SK-N-SH (cell line): ENCODE results near the gene SLC46A3. TPM values are rescaled to one million over a fixed set of nuclear protein-coding genes. Genes with fewer than 3 reads are reported as not detected.
A peak's percentile ranks its signal among the peaks of the same experiment; 100 is the strongest.

Experiments used
- CTCF ChIA-PET: fragments of 300-600, 350-600 bp; formaldehyde crosslinking; extraction: SDS; loops from one replicate; lab custom pipeline; 2021; lab: Yijun Ruan, JAX
- POLR2A ChIA-PET: fragments of 350-600 bp; sonication (Branson Sonifier 250); formaldehyde crosslinking; extraction: SDS; loops from one replicate; lab custom pipeline; 2020; ENCODE audit warnings: antibody characterized with exemption, inconsistent platforms; lab: Yijun Ruan, JAX
- DNase-seq: peaks from one replicate; pipeline ENCODE4 v3.0.0; 2012
- H2AFZ ChIP-seq: fragments of 200-600 bp; sonication (generic); 2 replicates; pipeline ENCODE4 v1.8.1; 2016; ENCODE audit warnings: antibody characterized with exemption, mild to moderate bottlenecking, low read depth
- H3F3A ChIP-seq: fragments of 200-600 bp; sonication (generic); replicated peaks from 2 replicates; pipeline ENCODE3; 2016; ENCODE audit warnings: antibody characterized with exemption, mild to moderate bottlenecking; ENCODE audit not compliant: insufficient read depth
- H3K27ac ChIP-seq, 2 experiments: fragments of 200-500 bp in 1 of 2; fragments of 200-600 bp in 1 of 2; sonication (Bioruptor generic) in 1 of 2; sonication (generic), shearing (Covaris generic) in 1 of 2; 2 replicates each; pipeline versions ENCODE4 v1.5.1 to v1.6.1; 2014 to 2016; ENCODE audit warnings: low read depth in 2 of 2, inconsistent platforms in 1 of 2, low read length in 1 of 2, mild to moderate bottlenecking in 1 of 2, mixed read lengths in 1 of 2
- H3K27me3 ChIP-seq: fragments of 200-600 bp; sonication (generic), shearing (Covaris generic); 2 replicates; pipeline ENCODE4 v1.6.1; 2016; ENCODE audit warnings: mixed run types; ENCODE audit not compliant: insufficient read depth
- H3K36me3 ChIP-seq, 2 experiments: fragments of 200-500 bp in 1 of 2; fragments of 200-600 bp in 1 of 2; sonication (Bioruptor generic) in 1 of 2; sonication (generic) in 1 of 2; replicated peaks in 1 of 2; 2 replicates each; pipeline versions ENCODE3 to v1.5.1; 2014 to 2016; ENCODE audit warnings: low read length in 1 of 2, mild to moderate bottlenecking in 1 of 2; ENCODE audit not compliant: insufficient read depth in 2 of 2, control insufficient read depth in 1 of 2
- H3K4me1 ChIP-seq, 2 experiments: fragments of 200-500 bp in 1 of 2; fragments of 200-600 bp in 1 of 2; sonication (Bioruptor generic) in 1 of 2; sonication (generic), shearing (Covaris generic) in 1 of 2; 2 replicates each; pipeline versions ENCODE4 v1.5.1 to v1.6.1; 2014 to 2016; ENCODE audit warnings: low read depth in 1 of 2, low read length in 1 of 2, mixed run types in 1 of 2; ENCODE audit not compliant: insufficient read depth in 2 of 2, control insufficient read depth in 1 of 2
- H3K4me2 ChIP-seq: fragments of 200-600 bp; sonication (generic), shearing (Covaris generic); 2 replicates; pipeline ENCODE4 v1.6.1; 2017; ENCODE audit warnings: mixed run types
- H3K4me3 ChIP-seq, 2 experiments: fragments of 200-500 bp in 1 of 2; fragments of 200-600 bp in 1 of 2; sonication (Bioruptor generic) in 1 of 2; sonication (generic), shearing (Covaris generic) in 1 of 2; 2 replicates each; pipeline versions ENCODE4 v1.5.1 to v1.8.1; 2014 to 2016; ENCODE audit warnings: low read depth in 2 of 2, inconsistent platforms in 1 of 2, low read length in 1 of 2, mild to moderate bottlenecking in 1 of 2, mixed read lengths in 1 of 2, moderate library complexity in 1 of 2
- H3K79me2 ChIP-seq: fragments of 200-600 bp; sonication (generic); 2 replicates; pipeline ENCODE4 v1.8.1; 2017; ENCODE audit warnings: mild to moderate bottlenecking; ENCODE audit not compliant: insufficient read depth
- H3K9ac ChIP-seq: fragments of 200-600 bp; sonication (generic); 2 replicates; pipeline ENCODE4 v1.6.1; 2017; ENCODE audit warnings: mixed run types
- H3K9me2 ChIP-seq: fragments of 200-600 bp; sonication (generic); 2 replicates; pipeline ENCODE4 v1.6.1; 2017; ENCODE audit warnings: mixed run types
- H3K9me3 ChIP-seq: fragments of 200-600 bp; sonication (generic); 2 replicates; pipeline ENCODE4 v1.6.1; 2017; ENCODE audit warnings: mixed run types, mild to moderate bottlenecking, moderate library complexity
- H4K20me1 ChIP-seq: fragments of 200-600 bp; sonication (generic); 2 replicates; pipeline ENCODE4 v1.6.1; 2017; ENCODE audit warnings: mild to moderate bottlenecking, mixed run types; ENCODE audit not compliant: insufficient read depth
- EZH2phosphoT487 ChIP-seq: fragments of 200-600 bp; sonication (generic); IDR thresholded peaks from 2 replicates; pipeline ENCODE4 v1.6.1; 2017; ENCODE audit warnings: low read depth, mixed run types, mild to moderate bottlenecking, antibody characterized with exemption, moderate library complexity, borderline replicate concordance
- FOXJ3 ChIP-seq: sonication (generic); formaldehyde crosslinking; IDR thresholded peaks from 2 replicates; pipeline ENCODE4 v1.5.1; 2020; ENCODE audit warnings: mild to moderate bottlenecking, missing genetic modification reagents
- GABPA ChIP-seq: IDR thresholded peaks from 2 replicates; pipeline ENCODE4 v1.4.0; 2012; ENCODE audit warnings: low read depth, mild to moderate bottlenecking
- GATA2 ChIP-seq: sonication (generic); formaldehyde crosslinking; IDR thresholded peaks from 2 replicates; pipeline ENCODE4 v1.5.0; 2020; ENCODE audit warnings: mild to moderate bottlenecking, missing genetic modification reagents
- MAX ChIP-seq: IDR thresholded peaks from 2 replicates; pipeline ENCODE4 v1.4.0; 2012; ENCODE audit warnings: low read depth
- MXI1 ChIP-seq: IDR thresholded peaks from 2 replicates; pipeline ENCODE4 v1.6.1; 2012; ENCODE audit warnings: mild to moderate bottlenecking, low read depth, low read length, improper control_type of control experiment
- PBX3 ChIP-seq: IDR thresholded peaks from 2 replicates; pipeline ENCODE4; 2012
- RAD21 ChIP-seq: IDR thresholded peaks from 2 replicates; pipeline ENCODE4 v1.6.1; 2012; ENCODE audit warnings: mild to moderate bottlenecking, low read length
- RCOR1 ChIP-seq: fragments of 150-350 bp; IDR thresholded peaks from 2 replicates; pipeline ENCODE4 v1.6.1; 2017; ENCODE audit warnings: antibody characterized with exemption, low read length
- REST ChIP-seq: IDR thresholded peaks from 2 replicates; pipeline ENCODE4 v1.6.1; 2012; ENCODE audit warnings: mild to moderate bottlenecking, low read depth, low read length, moderate library complexity
- RFX5 ChIP-seq: IDR thresholded peaks from 2 replicates; pipeline ENCODE4 v1.6.1; 2012; ENCODE audit warnings: mild to moderate bottlenecking, improper control_type of control experiment, low read length
- SIN3A ChIP-seq: IDR thresholded peaks from 2 replicates; pipeline ENCODE4 v1.6.1; 2012; ENCODE audit warnings: low read depth, mild to moderate bottlenecking, low read length, moderate library complexity, borderline replicate concordance
- USF1 ChIP-seq: IDR thresholded peaks from 2 replicates; pipeline ENCODE4 v1.4.0; 2012; ENCODE audit warnings: low read depth, borderline replicate concordance
- USF2 ChIP-seq: fragments of 150-350 bp; IDR thresholded peaks from 2 replicates; pipeline ENCODE4 v1.6.1; 2017; ENCODE audit warnings: antibody characterized with exemption, low read length, low read depth, borderline replicate concordance
- WGBS: methylation state at CpG from one replicate; pipeline ENCODE4 v1.1.6; 2017; ENCODE audit warnings: low lambda C conversion rate; 5-methylcytosine and 5-hydroxymethylcytosine counted together
- polyA plus RNA-seq, 3 experiments: library from polyadenylated mRNA; depleted of rRNA; stranded (reverse); fragments of >200 nt; gene quantifications; 2 replicates each; pipeline ENCODE4 v1.2.3, GENCODE V29; 2012

The SLC46A3 gene
- polyA plus RNA-seq, 1 of the 3 experiments (the other 2 are of a cell fraction) = 2.0 TPM

DNA sequence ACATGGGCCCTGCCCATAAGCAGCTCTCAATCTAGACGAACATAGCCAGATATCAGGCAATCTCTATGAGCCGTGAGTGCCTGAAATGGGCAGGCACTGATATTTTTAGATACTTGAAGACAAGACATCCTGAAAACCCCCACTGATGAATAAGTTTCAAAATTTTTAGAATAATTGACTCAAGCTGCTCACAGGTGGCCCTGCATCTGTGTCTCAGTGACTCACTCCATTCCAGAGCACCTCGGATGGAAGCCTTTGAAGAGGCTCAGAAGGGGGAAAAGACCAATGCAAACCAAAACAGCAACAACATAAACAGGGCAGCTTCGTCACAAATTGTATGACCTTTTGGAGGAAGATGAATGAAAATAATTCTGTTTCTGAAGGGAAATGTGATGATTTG is 42.8 kb upstream of the SLC46A3 start:
- H3K4me1 ChIP-seq = no peaks in the 10 kb centered on the region
- no peak overlapping the region for H3K27ac ChIP-seq
- H2AFZ ChIP-seq = no peak overlapping the region
- H3K4me3 ChIP-seq = no peak overlapping the region
- peaks cover 4% of the 10 kb centered on the region; the same call in 1 of the 2 replicates for H3K9me3 ChIP-seq
- ChIA-PET CTCF (no interaction called here), POLR2A (no interaction called here)
- no peaks in the 10 kb centered on the region for H3F3A ChIP-seq
- H3K27me3 ChIP-seq = no peaks in the 10 kb centered on the region
- no peaks in the 10 kb centered on the region for H4K20me1 ChIP-seq
- no peak overlapping the region for H3K4me2 ChIP-seq
- TF ChIP-seq FOXJ3 (CRISPR knock-in tag) (no peak), MAX (no peak), USF2 (no peak), SIN3A (no peak)
- H3K9ac ChIP-seq = no peak overlapping the region
- H3K36me3 ChIP-seq = no peaks in the 10 kb centered on the region
- no peaks in the 10 kb centered on the region for H3K9me2 ChIP-seq
- WGBS = 4% methylated on average over 4 of the region's 4 CpGs
- no peak for DNase-seq
- no peaks in the 10 kb centered on the region for H3K79me2 ChIP-seq

GRCh38 chr13:28755546-28755870 is 36.7 kb upstream of the SLC46A3 start:
- H3K4me2 ChIP-seq = no peak overlapping the region
- no peak overlapping the region for H3K27ac ChIP-seq
- TF ChIP-seq USF1 (no peak), SIN3A (no peak), RFX5 (no peak), PBX3 (no peak), MAX (no peak), EZH2phosphoT487 (no peak), GABPA (no peak), MXI1 (no peak), REST (no peak), RCOR1 (no peak), GATA2 (CRISPR knock-in tag) (no peak), RAD21 (no peak)
- DNase-seq = no peak
- H3K9me2 ChIP-seq = no peaks in the 10 kb centered on the region
- no peak overlapping the region for H3K4me3 ChIP-seq
- peak overlapping the region; percentile 87; the same call in 1 of the 2 replicates for H2AFZ ChIP-seq
- H3K27me3 ChIP-seq = no peaks in the 10 kb centered on the region
- no peaks in the 10 kb centered on the region for H3K79me2 ChIP-seq
- H3K4me1 ChIP-seq = peaks cover 0 to 11% of the 10 kb centered on the region in 2 experiments; a peak in 2 of 4 replicates
- H3K9me3 ChIP-seq = peaks cover 4% of the 10 kb centered on the region; the same call in 1 of the 2 replicates
- ChIA-PET CTCF (interaction anchor here (1.0 kb wide), 1 partner anchor 28 kb away, joined by 4 read pairs; no protein-coding TSS in a partner anchor), POLR2A (no interaction called here)
- no peaks in the 10 kb centered on the region for H3F3A ChIP-seq
- H3K9ac ChIP-seq = no peak overlapping the region
- WGBS = 74% methylated on average over 5 of the region's 5 CpGs
- no peaks in the 10 kb centered on the region for H4K20me1 ChIP-seq
- H3K36me3 ChIP-seq = no peaks in the 10 kb centered on the region
